NCI-H2107 treated with DMSO at 0.1 percent for 48 hours (cell line): ENCODE measurements around the gene LRP5.
"Not testable (repeated sequence)": the region's sequence is repeated elsewhere in the genome, so short reads cannot be mapped to it uniquely, and the experiment has no call there.

Experiments used
- DNase-seq: peaks from one replicate; lab custom pipeline; 2025; ENCODE audit not compliant: unreplicated experiment; lab: John Stamatoyannopoulos, UW

Gene LRP5

GRCh38 chr11:68387840-68388239 is 75.4 kb downstream of the LRP5 start:
- no peak for DNase-seq

GRCh38 chr11:68388595-68389198 is 76.3 kb downstream of the LRP5 start:
- no peak for DNase-seq

GRCh38 chr11:68390315-68390714 is 77.9 kb downstream of the LRP5 start:
- DNase-seq: no peak

GRCh38 chr11:68392822-68393221 is 80.4 kb downstream of the LRP5 start:
- no peak for DNase-seq

- no peak for DNase-seq
These were observed 84.1 kb downstream of the LRP5 start for GRCh38 chr11:68396516-68396915.

GRCh38 chr11:68397256-68397655 is 84.9 kb downstream of the LRP5 start:
- DNase-seq: no peak

GRCh38 chr11:68398995-68399851 is 86.8 kb downstream of the LRP5 start:
- no peak for DNase-seq

GRCh38 chr11:68399916-68400315 is 87.5 kb downstream of the LRP5 start:
- no peak for DNase-seq

- not testable (repeated sequence) for DNase-seq
These were observed 88.2 kb downstream of the LRP5 start for GRCh38 chr11:68400584-68400983.

GRCh38 chr11:68401856-68402255 is 89.5 kb downstream of the LRP5 start:
- DNase-seq: no peak

GRCh38 chr11:68402355-68403031 is 90.1 kb downstream of the LRP5 start:
- DNase-seq: no peak

GRCh38 chr11:68403424-68403823 is 91.0 kb downstream of the LRP5 start:
- DNase-seq: no peak

- DNase-seq: no peak
These were observed 91.4 kb downstream of the LRP5 start for GRCh38 chr11:68403831-68404230.

GRCh38 chr11:68406324-68407313 is 94.2 kb downstream of the LRP5 start:
- DNase-seq: no peak

GRCh38 chr11:68408512-68408911 is 96.1 kb downstream of the LRP5 start:
- DNase-seq: no peak

- no peak for DNase-seq
These were observed 97.5 kb downstream of the LRP5 start for GRCh38 chr11:68409748-68410344.

- no peak for DNase-seq
These were observed 99.2 kb downstream of the LRP5 start for GRCh38 chr11:68411501-68411991.

- no peak for DNase-seq
These were observed 100.4 kb downstream of the LRP5 start for GRCh38 chr11:68412593-68413475.

- DNase-seq: no peak
These were observed 101.2 kb downstream of the LRP5 start for GRCh38 chr11:68413591-68413999.
